ENCODE data around the gene CCDC102A. TPM values are rescaled to one million over a fixed set of nuclear protein-coding genes. Genes with fewer than 3 reads are reported as not detected.

Gene CCDC102A
- polyA plus RNA-seq, 2 of the 4 experiments (the other 2 are of a cell fraction), result 8.0 to 8.3 TPM

DNA sequence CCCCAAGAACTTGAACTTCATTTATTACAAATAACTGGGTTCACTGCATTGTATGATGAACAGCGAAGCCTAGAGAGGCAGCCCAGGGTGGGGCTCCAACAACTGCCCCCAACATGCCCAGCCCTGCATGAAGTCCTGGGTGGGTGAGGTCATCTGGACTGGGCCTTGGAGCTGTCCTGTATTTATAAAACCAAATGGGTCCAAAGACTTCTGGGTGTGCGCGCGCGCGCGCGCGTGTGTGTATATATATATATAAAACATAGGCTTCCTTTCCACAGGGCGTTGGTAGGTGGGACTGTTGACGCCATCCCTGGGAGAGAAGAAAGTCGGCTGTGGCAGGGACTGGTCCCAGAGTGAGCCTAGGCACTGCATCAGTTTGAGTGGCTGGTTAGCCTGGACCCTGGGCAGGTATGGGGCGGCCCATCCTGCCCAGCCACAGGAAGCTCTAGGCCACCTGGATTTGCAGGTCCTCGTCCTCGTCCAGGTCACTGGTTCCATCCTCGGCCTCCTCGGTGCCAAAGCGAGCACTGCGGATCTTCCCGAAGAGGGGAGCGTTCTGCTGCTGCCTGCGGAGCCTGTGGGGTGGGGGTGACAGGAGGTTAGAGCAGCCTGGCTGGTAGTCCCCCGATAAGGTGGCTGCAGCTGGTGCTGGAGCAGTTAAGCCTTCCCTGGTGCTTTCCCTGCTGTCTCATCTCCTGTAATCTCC, 23.9 kb downstream of the CCDC102A start (continued):
- TF ChIP-seq, protein P1, sequence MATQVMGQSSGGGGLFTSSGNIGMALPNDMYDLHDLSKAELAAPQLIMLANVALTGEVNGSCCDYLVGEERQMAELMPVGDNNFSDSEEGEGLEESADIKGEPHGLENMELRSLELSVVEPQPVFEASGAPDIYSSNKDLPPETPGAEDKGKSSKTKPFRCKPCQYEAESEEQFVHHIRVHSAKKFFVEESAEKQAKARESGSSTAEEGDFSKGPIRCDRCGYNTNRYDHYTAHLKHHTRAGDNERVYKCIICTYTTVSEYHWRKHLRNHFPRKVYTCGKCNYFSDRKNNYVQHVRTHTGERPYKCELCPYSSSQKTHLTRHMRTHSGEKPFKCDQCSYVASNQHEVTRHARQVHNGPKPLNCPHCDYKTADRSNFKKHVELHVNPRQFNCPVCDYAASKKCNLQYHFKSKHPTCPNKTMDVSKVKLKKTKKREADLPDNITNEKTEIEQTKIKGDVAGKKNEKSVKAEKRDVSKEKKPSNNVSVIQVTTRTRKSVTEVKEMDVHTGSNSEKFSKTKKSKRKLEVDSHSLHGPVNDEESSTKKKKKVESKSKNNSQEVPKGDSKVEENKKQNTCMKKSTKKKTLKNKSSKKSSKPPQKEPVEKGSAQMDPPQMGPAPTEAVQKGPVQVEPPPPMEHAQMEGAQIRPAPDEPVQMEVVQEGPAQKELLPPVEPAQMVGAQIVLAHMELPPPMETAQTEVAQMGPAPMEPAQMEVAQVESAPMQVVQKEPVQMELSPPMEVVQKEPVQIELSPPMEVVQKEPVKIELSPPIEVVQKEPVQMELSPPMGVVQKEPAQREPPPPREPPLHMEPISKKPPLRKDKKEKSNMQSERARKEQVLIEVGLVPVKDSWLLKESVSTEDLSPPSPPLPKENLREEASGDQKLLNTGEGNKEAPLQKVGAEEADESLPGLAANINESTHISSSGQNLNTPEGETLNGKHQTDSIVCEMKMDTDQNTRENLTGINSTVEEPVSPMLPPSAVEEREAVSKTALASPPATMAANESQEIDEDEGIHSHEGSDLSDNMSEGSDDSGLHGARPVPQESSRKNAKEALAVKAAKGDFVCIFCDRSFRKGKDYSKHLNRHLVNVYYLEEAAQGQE (IDR thresholded peaks at IDR 0.05), result no peak
- no peak for TF ChIP-seq RCOR1 (IDR thresholded peaks at IDR 0.05; ENCODE audit: low read depth, low read length)
- TF ChIP-seq, protein P2, sequence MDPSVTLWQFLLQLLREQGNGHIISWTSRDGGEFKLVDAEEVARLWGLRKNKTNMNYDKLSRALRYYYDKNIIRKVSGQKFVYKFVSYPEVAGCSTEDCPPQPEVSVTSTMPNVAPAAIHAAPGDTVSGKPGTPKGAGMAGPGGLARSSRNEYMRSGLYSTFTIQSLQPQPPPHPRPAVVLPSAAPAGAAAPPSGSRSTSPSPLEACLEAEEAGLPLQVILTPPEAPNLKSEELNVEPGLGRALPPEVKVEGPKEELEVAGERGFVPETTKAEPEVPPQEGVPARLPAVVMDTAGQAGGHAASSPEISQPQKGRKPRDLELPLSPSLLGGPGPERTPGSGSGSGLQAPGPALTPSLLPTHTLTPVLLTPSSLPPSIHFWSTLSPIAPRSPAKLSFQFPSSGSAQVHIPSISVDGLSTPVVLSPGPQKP (IDR thresholded peaks at IDR 0.05; ENCODE audit: low read depth, low read length), result no peak
- TF ChIP-seq CBX2 (IDR thresholded peaks at IDR 0.05; ENCODE audit: borderline replicate concordance, low read depth), result no peak
- no peak for TF ChIP-seq ZNF302 (CRISPR knock-in tag; IDR thresholded peaks at IDR 0.05)
- no peak for TF ChIP-seq EP300 (IDR thresholded peaks at IDR 0.05)
- no peak for TF ChIP-seq CHD2 (IDR thresholded peaks at IDR 0.05; ENCODE audit: low read length, partially characterized antibody)

DNA sequence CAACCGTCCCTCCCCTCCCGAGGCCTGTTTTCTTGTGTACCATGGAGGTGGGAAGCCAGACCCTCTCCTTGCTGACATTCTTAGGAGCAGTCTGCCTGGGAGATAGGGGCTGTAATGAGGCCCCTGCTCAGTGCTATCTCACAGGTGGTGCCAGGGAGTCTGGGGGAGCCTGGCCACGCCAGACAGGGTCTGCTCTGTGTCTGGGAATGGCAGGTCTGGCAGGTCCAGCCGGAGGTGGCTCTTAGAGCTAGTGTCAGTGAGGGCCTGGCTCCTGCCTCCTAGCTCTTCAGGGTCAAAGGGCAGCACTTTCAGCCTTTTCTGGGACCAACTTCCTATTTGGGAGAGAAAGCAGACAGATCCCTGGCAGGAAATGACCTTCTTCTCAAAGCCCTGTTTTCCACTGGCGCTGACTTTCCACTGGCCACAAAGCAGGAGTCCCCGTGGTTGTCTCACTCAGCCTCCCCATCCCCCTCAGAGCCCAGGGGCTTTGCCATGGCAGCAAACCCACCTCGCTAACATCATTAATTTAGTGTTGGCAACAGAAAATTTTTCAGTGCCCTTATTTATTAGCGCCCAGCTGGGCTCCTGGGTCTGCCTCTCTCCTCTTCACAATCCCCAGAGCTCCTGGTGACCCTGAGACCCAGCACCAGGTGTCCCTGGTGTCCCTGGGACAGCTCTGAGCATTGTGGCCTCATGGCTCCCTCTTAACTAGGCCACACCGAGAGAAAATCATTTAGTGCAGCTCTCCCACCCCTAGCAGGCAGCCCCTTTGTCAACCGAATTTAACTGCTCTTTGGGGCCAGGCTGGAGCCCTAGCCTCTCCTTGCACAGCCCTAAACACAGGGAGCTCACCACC, 26.1 kb downstream of the CCDC102A start:
- ATAC-seq (peak in 1 of 2 experiments; percentile 8; a peak in 1 of 6 replicates), DNase-seq (ENCODE audit: low read depth in 1 of 2, low spot score in 1 of 2) (no peak), FAIRE-seq (no peak)
- ChIA-PET CTCF (interaction anchor here (0.8 to 22.0 kb wide), 7 partner anchors 10 to 210 kb away, joined by 3 to 194 read pairs (median 4); no protein-coding TSS in a partner anchor), POLR2A (no interaction called here)
- Histone ChIP-seq H3K4me3 (no peak overlapping the region), H3K4me2 (no peak overlapping the region), H3K4me1 (peaks cover 11% of the 10 kb centered on the region), H3K9me3 (no peaks in the 10 kb centered on the region), H3K27ac (peak overlapping the region in 1 of 2 experiments; percentile 8; a peak in 2 of 6 replicates)
- WGBS (ENCODE audit: missing lambda C conversion rate), result 80% methylated on average over 10 of the region's 10 CpGs
- TF ChIP-seq MAZ (IDR thresholded peaks at IDR 0.05; ENCODE audit: borderline replicate concordance, low read depth, low read length) (no peak), GATA3 (IDR thresholded peaks at IDR 0.05; ENCODE audit: borderline replicate concordance) (no peak), CBX2 (IDR thresholded peaks at IDR 0.05; ENCODE audit: borderline replicate concordance, low read depth) (no peak), POLR2AphosphoS2 (conservative IDR thresholded peaks at IDR 0.05; ENCODE audit: low read length) (no peak), ZC3H11A (IDR thresholded peaks at IDR 0.05) (no peak), EHF (CRISPR knock-in tag; IDR thresholded peaks at IDR 0.05) (no peak), HEYL (CRISPR knock-in tag; IDR thresholded peaks at IDR 0.05) (no peak), KDM1A (IDR thresholded peaks at IDR 0.05; ENCODE audit: low read depth) (no peak), NR3C1 (IDR thresholded peaks at IDR 0.05) (no peak), FOXS1 (CRISPR knock-in tag; IDR thresholded peaks at IDR 0.05) (no peak), ESRRA (IDR thresholded peaks at IDR 0.05; ENCODE audit: borderline replicate concordance, low read length) (no peak), RNF2 (IDR thresholded peaks at IDR 0.05; ENCODE audit: borderline replicate concordance, low read depth) (no peak)
- TF ChIP-seq, protein P3, sequence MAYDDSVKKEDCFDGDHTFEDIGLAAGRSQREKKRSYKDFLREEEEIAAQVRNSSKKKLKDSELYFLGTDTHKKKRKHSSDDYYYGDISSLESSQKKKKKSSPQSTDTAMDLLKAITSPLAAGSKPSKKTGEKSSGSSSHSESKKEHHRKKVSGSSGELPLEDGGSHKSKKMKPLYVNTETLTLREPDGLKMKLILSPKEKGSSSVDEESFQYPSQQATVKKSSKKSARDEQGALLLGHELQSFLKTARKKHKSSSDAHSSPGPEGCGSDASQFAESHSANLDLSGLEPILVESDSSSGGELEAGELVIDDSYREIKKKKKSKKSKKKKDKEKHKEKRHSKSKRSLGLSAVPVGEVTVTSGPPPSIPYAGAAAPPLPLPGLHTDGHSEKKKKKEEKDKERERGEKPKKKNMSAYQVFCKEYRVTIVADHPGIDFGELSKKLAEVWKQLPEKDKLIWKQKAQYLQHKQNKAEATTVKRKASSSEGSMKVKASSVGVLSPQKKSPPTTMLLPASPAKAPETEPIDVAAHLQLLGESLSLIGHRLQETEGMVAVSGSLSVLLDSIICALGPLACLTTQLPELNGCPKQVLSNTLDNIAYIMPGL (CRISPR knock-in tag; IDR thresholded peaks at IDR 0.05; ENCODE audit: borderline replicate concordance), result no peak

Measured in A549 (cell line).